KG1 (cell line): ENCODE data around the gene CCL17.
"Not testable (repeated sequence)": the region's sequence is repeated elsewhere in the genome, so short reads cannot be mapped to it uniquely, and the experiment has no call there.

Experiments
- DNase-seq: peaks from one replicate; lab custom pipeline; 2025; lab: John Stamatoyannopoulos, UW

Gene CCL17

DNA sequence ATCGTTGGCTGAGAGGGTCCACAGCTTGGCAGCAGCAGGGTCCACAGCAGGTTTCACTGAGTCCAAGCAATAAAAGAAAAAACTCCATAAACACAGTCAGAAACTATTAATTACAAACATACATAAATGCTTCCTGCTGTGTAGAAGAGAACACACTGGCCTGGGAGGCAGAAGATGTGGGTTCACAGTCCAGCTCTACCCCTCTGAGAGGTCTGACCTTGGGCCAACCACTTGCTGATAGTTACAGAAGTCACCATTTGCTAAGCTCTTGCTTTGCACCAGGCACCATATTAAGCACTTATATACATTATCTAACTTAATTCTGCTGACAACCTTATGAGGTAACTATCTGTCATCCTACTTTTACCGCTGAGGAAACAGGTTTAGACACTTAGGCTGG lies 27.9 kb downstream of the CCL17 start:
- no peak for DNase-seq

DNA sequence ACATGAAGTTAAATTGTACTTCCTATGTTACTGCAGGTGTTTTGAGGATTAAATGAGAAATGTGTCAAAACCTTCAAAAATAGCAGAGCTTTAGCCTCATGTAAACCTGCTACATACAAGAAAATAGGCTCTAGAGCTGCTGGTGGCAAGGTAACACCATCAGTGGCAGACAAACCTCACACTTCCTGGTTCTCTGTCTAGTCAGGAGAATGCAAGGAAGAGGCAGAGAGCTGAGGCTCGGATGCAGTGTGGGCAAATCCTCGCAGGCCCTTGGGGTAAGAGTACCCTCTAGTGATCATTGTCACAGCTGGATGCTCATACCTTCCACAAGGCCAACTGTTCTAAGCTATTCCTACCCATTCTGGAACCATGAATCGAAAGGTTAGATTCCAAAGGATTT lies 28.4 kb downstream of the CCL17 start:
- no peak for DNase-seq

GRCh38 chr16:57434003-57434402 lies 29.4 kb downstream of the CCL17 start:
- no peak for DNase-seq

- DNase-seq = no peak
Measured at GRCh38 chr16:57435838-57436237, 31.3 kb downstream of the CCL17 start.

GRCh38 chr16:57439947-57440346 lies 35.4 kb downstream of the CCL17 start:
- not testable (repeated sequence) for DNase-seq

DNA sequence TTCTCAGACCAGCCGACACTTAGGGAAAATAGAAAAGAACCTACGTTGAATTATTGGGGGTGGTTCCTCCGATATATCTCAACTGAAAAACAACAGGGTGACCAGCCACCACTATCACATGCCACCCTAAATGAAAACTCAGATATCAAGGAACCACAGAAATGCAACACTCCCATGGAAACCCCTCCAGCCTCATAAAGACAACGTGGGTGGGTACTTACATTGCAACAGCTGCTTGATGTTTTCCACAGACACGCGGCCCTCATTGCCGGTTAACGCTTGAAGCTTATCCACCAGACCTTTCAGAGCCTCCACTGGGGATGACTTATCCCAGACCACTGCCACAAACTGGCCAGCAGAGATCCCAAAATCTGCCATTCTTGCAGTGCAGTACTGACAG lies 36.0 kb downstream of the CCL17 start:
- not testable (repeated sequence) for DNase-seq

- no peak for DNase-seq
Measured at GRCh38 chr16:57444711-57445110, 40.1 kb downstream of the CCL17 start.

GRCh38 chr16:57445510-57445909 lies 40.9 kb downstream of the CCL17 start:
- no peak for DNase-seq

DNA sequence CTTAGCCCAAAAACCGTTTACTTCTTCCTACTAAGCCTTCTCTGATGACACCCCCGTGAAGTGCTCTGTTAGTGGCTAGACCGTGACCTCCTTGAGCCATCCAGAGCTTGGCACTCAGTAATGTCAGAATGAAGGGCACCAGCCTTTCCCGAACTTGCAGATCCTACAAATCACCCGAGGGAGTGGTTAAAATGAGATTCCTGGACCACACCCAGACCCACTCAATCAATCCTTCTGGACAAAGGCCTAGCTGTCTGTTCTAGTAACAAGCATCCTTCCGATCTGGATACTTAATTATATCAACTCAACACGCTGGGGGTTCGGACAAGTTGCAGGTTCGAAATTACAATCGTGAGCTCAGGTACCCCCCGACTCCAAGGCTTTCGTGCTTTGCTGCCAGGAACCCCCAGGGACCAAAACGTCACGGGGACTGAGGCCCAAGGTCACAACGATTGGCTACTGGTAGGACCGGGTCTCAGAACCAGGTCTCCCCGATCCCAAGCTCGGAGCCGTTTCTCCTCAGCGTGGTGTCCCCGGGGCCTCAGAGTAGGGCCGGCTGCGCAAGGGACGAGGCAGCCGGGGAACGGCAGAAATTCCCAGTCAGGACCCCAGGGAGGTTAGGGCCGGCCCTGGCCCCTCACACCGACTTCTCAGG lies 42.1 kb downstream of the CCL17 start:
- no peak for DNase-seq

DNA sequence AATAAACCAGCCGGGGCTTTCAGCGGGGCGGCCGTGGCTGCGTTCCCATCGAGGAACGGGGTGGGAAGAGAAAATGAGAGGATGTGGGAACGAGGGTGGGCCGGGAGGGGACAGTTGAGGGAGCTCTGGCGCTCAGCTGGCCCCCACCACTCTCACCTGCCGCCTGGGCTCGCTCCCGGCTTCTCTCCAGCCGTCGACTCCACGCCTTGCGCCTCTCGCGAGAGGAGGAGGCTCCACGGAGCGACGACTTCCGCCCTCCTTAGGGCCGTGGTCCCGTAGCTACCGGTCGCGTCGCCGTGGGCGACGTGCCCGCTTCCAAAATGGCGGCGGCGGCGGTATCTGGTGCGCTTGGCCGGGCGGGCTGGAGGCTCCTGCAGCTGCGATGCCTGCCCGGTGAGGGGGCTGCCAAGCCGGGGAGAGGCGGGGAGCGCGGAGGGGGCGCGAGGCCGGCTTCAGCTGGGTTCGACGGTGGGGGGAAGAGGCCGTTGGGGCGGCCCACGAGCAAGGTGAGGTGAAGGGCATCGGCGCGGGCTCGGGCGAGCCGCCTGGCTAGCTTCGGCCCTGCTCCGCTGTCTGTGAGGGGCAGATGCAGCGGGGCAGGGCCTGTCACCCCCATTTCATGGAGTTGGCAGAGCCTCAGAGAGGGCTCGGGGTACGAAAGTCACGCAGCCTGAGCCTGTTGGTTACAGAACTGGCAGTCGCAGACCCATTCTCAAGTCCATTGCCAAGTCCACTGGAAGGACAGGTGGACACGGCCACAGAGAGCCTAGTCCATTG lies 42.8 kb downstream of the CCL17 start, which contains the start of the genes CIAPIN1 and COQ9:
CIAPIN1 (minus strand) TSS at position 200 of the 777 bp plus-strand sequence. CDS start 6,457 bp downstream, outside the sequence.
COQ9 (plus strand) TSS at position 294 of the 777 bp plus-strand sequence; CDS start at position 321, 27 bp downstream.
- peak; percentile 84 for DNase-seq

- DNase-seq = no peak
Measured at GRCh38 chr16:57452021-57452420, 47.5 kb downstream of the CCL17 start.

- peak; percentile 85 for DNase-seq
Measured at GRCh38 chr16:57462209-57462977, 57.8 kb downstream of the CCL17 start, which contains the start of gene POLR2C. Gene POLR2C (plus strand): TSS chr16:57462679. CDS start chr16:57462725, 46 bp downstream.

- DNase-seq = no peak
Measured at GRCh38 chr16:57462978-57463362, 58.4 kb downstream of the CCL17 start.

GRCh38 chr16:57464523-57464922 lies 60.0 kb downstream of the CCL17 start:
- DNase-seq = no peak
